Measurements from ENCODE around the gene ENO2.

Gene ENO2

GRCh38 chr12:6932766-6933165 is 18.4 kb downstream of the ENO2 start:
- no peaks in the 10 kb centered on the region for H3K27me3 ChIP-seq (replicated peaks in 2 of 5; ENCODE audit: control insufficient read depth in 4 of 5, insufficient read depth in 5 of 5, low read length in 4 of 5)
- WGBS (ENCODE audit: insufficient coverage), result 83% methylated on average over 1 of the region's 1 CpG
- CTCF ChIA-PET, result interaction anchor here (1.0 to 1.9 kb wide), 4 partner anchors 9 to 63 kb away, joined by 3 to 5 read pairs (median 4); no protein-coding TSS in a partner anchor
- H3K4me1 ChIP-seq (ENCODE audit: control extremely low read depth in 1 of 4, control insufficient read depth in 4 of 4, insufficient read depth in 4 of 4, low read length in 3 of 4), result peaks cover 3 to 41% (median 33%) of the 10 kb centered on the region in 4 experiments
- POLR2A ChIA-PET, result interaction anchor here (1.4 kb wide), 1 partner anchor 11 kb away, joined by 5 read pairs; the partner anchor contains the start of genes C12orf57 and RNU7-1
- peaks cover 3 to 31% (median 17%) of the 10 kb centered on the region in 4 experiments for H3K36me3 ChIP-seq (ENCODE audit: control insufficient read depth in 4 of 4, insufficient read depth in 4 of 4, low read length in 3 of 4)
- H3K4me3 ChIP-seq (ENCODE audit: control insufficient read depth in 1 of 7, extremely low read depth in 1 of 7, insufficient read depth in 4 of 7, low read depth in 2 of 7, low read length in 6 of 7), result no peak overlapping the region
- H3K27ac ChIP-seq (ENCODE audit: insufficient read depth in 1 of 2, low read depth in 1 of 2, low read length in 2 of 2, poor library complexity in 1 of 2, severe bottlenecking in 2 of 2), result no peak overlapping the region
- no peaks in the 10 kb centered on the region for H3K9me3 ChIP-seq (ENCODE audit: control extremely low read depth in 1 of 5, control insufficient read depth in 4 of 5, insufficient read depth in 2 of 5, low read depth in 1 of 5, low read length in 4 of 5)
- no peak for DNase-seq

- ChIA-PET CTCF (interaction anchor here (1.2 to 8.5 kb wide), 6 partner anchors 10 to 64 kb away, joined by 3 to 124 read pairs (median 8); partner anchors contain the start of genes C12orf57, RNU7-1 and SPSB2), POLR2A (no interaction called here)
- peaks cover 3 to 39% (median 34%) of the 10 kb centered on the region in 4 experiments for H3K4me1 ChIP-seq (ENCODE audit: control extremely low read depth in 1 of 4, control insufficient read depth in 4 of 4, insufficient read depth in 4 of 4, low read length in 3 of 4)
- H3K9me3 ChIP-seq (ENCODE audit: control extremely low read depth in 1 of 5, control insufficient read depth in 4 of 5, insufficient read depth in 2 of 5, low read depth in 1 of 5, low read length in 4 of 5), result no peaks in the 10 kb centered on the region
- peaks cover 3 to 32% (median 17%) of the 10 kb centered on the region in 4 experiments for H3K36me3 ChIP-seq (ENCODE audit: control insufficient read depth in 4 of 4, insufficient read depth in 4 of 4, low read length in 3 of 4)
- H3K4me3 ChIP-seq (ENCODE audit: control insufficient read depth in 1 of 7, extremely low read depth in 1 of 7, insufficient read depth in 4 of 7, low read depth in 2 of 7, low read length in 6 of 7), result no peak overlapping the region
- H3K27me3 ChIP-seq (replicated peaks in 2 of 5; ENCODE audit: control insufficient read depth in 4 of 5, insufficient read depth in 5 of 5, low read length in 4 of 5), result no peaks in the 10 kb centered on the region
- no peak for DNase-seq
- H3K27ac ChIP-seq (ENCODE audit: insufficient read depth in 1 of 2, low read depth in 1 of 2, low read length in 2 of 2, poor library complexity in 1 of 2, severe bottlenecking in 2 of 2), result no peak overlapping the region
- WGBS (ENCODE audit: insufficient coverage), result 68% methylated on average over 4 of the region's 8 CpGs
These were observed 19.7 kb downstream of the ENO2 start for GRCh38 chr12:6934110-6934509.

GRCh38 chr12:6935371-6936193 is 21.2 kb downstream of the ENO2 start:
- ChIA-PET CTCF (interaction anchor here (0.9 to 8.5 kb wide), 8 partner anchors 10 to 173 kb away, joined by 3 to 124 read pairs (median 4); no protein-coding TSS in a partner anchor), POLR2A (no interaction called here)
- 91% methylated on average over 11 of the region's 14 CpGs for WGBS (ENCODE audit: insufficient coverage)
- Histone ChIP-seq H3K27ac (ENCODE audit: insufficient read depth in 1 of 2, low read depth in 1 of 2, low read length in 2 of 2, poor library complexity in 1 of 2, severe bottlenecking in 2 of 2) (peak overlapping the region in 1 of 2 experiments; percentile 58), H3K9me3 (ENCODE audit: control extremely low read depth in 1 of 5, control insufficient read depth in 4 of 5, insufficient read depth in 2 of 5, low read depth in 1 of 5, low read length in 4 of 5) (no peaks in the 10 kb centered on the region), H3K4me1 (ENCODE audit: control extremely low read depth in 1 of 4, control insufficient read depth in 4 of 4, insufficient read depth in 4 of 4, low read length in 3 of 4) (peaks cover 0 to 29% (median 27%) of the 10 kb centered on the region in 4 experiments), H3K36me3 (ENCODE audit: control insufficient read depth in 4 of 4, insufficient read depth in 4 of 4, low read length in 3 of 4) (peaks cover 3 to 36% (median 21%) of the 10 kb centered on the region in 4 experiments), H3K27me3 (replicated peaks in 2 of 5; ENCODE audit: control insufficient read depth in 4 of 5, insufficient read depth in 5 of 5, low read length in 4 of 5) (no peaks in the 10 kb centered on the region), H3K4me3 (ENCODE audit: control insufficient read depth in 1 of 7, extremely low read depth in 1 of 7, insufficient read depth in 4 of 7, low read depth in 2 of 7, low read length in 6 of 7) (peak overlapping the region in 1 of 7 experiments; percentile 11)
- DNase-seq, result no peak

- H3K36me3 ChIP-seq (ENCODE audit: control insufficient read depth in 4 of 4, insufficient read depth in 4 of 4, low read length in 3 of 4), result peaks cover 3 to 43% (median 25%) of the 10 kb centered on the region in 4 experiments
- no peaks in the 10 kb centered on the region for H3K9me3 ChIP-seq (ENCODE audit: control extremely low read depth in 1 of 5, control insufficient read depth in 4 of 5, insufficient read depth in 2 of 5, low read depth in 1 of 5, low read length in 4 of 5)
- H3K4me3 ChIP-seq (ENCODE audit: control insufficient read depth in 1 of 7, extremely low read depth in 1 of 7, insufficient read depth in 4 of 7, low read depth in 2 of 7, low read length in 6 of 7), result peak overlapping the region in 3 of 7 experiments; percentile 11 to 87 (median 82)
- no peak for DNase-seq
- H3K4me1 ChIP-seq (ENCODE audit: control extremely low read depth in 1 of 4, control insufficient read depth in 4 of 4, insufficient read depth in 4 of 4, low read length in 3 of 4), result peaks cover 0 to 29% (median 27%) of the 10 kb centered on the region in 4 experiments
- WGBS (ENCODE audit: insufficient coverage), result 75% methylated on average over 2 of the region's 3 CpGs
- POLR2A ChIA-PET, result interaction anchor here (0.6 to 1.8 kb wide), 2 partner anchors 8 to 63 kb away, joined by 4 to 5 read pairs; partner anchors contain the start of genes ATN1 and SPSB2
- CTCF ChIA-PET, result interaction anchor here (1.0 to 8.5 kb wide), 5 partner anchors 13 to 32 kb away, joined by 3 to 124 read pairs (median 3); no protein-coding TSS in a partner anchor
- H3K27ac ChIP-seq (ENCODE audit: insufficient read depth in 1 of 2, low read depth in 1 of 2, low read length in 2 of 2, poor library complexity in 1 of 2, severe bottlenecking in 2 of 2), result peak overlapping the region in 1 of 2 experiments; percentile 58
- H3K27me3 ChIP-seq (replicated peaks in 2 of 5; ENCODE audit: control insufficient read depth in 4 of 5, insufficient read depth in 5 of 5, low read length in 4 of 5), result no peaks in the 10 kb centered on the region
These were observed 21.8 kb downstream of the ENO2 start for GRCh38 chr12:6936194-6936635.

GRCh38 chr12:6936636-6937480 is 22.5 kb downstream of the ENO2 start:
- peaks cover 0 to 29% (median 27%) of the 10 kb centered on the region in 4 experiments for H3K4me1 ChIP-seq (ENCODE audit: control extremely low read depth in 1 of 4, control insufficient read depth in 4 of 4, insufficient read depth in 4 of 4, low read length in 3 of 4)
- H3K9me3 ChIP-seq (ENCODE audit: control extremely low read depth in 1 of 5, control insufficient read depth in 4 of 5, insufficient read depth in 2 of 5, low read depth in 1 of 5, low read length in 4 of 5), result no peaks in the 10 kb centered on the region
- ChIA-PET POLR2A (interaction anchor here (0.5 to 1.8 kb wide), 8 partner anchors 8 to 69 kb away, joined by 3 to 6 read pairs (median 4); partner anchors contain the start of genes ATN1, LRRC23, SPSB2 and TPI1), CTCF (interaction anchor here (1.0 to 16.4 kb wide), 10 partner anchors 8 to 172 kb away, joined by 3 to 441 read pairs (median 4); partner anchors contain the start of gene C1RL)
- H3K27ac ChIP-seq (ENCODE audit: insufficient read depth in 1 of 2, low read depth in 1 of 2, low read length in 2 of 2, poor library complexity in 1 of 2, severe bottlenecking in 2 of 2), result peak overlapping the region; percentile 74 to 86
- H3K27me3 ChIP-seq (replicated peaks in 2 of 5; ENCODE audit: control insufficient read depth in 4 of 5, insufficient read depth in 5 of 5, low read length in 4 of 5), result no peaks in the 10 kb centered on the region
- peak overlapping the region; percentile 15 to 87 (median 81) for H3K4me3 ChIP-seq (ENCODE audit: control insufficient read depth in 1 of 7, extremely low read depth in 1 of 7, insufficient read depth in 4 of 7, low read depth in 2 of 7, low read length in 6 of 7)
- DNase-seq, result peak in 2 of 3 donors; percentile 69 to 83
- WGBS (ENCODE audit: insufficient coverage), result under 1% methylated on average over 35 of the region's 36 CpGs
- peaks cover 3 to 49% (median 28%) of the 10 kb centered on the region in 4 experiments for H3K36me3 ChIP-seq (ENCODE audit: control insufficient read depth in 4 of 4, insufficient read depth in 4 of 4, low read length in 3 of 4)

All from common myeloid progenitor, CD34-positive (primary cell).